ENCODE results near the gene COX5B. TPM values are rescaled to one million over a fixed set of nuclear protein-coding genes. Genes with fewer than 3 reads are reported as not detected.

COX5B gene
- polyA plus RNA-seq, 1 experiment = 302 TPM

DNA sequence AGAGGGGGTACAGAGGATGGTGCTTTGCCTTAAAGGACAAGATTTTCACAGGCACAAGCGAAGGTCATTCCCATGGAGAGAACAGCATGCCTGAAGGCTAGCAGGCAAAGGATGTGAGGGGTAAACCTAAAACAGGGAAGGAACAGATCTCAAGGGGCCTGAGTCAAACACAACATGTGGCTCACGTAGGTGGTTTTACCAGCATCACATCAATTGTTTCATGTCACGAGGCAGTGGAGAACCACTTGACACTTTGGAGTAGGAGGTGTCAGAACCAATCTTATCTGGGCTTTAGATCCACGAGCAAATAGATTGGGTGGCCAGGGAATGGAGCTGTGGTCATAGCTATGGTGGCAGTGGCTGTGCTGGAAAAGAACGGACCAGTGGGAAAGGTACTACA lies 8.4 kb downstream of the COX5B start:
- Histone ChIP-seq H3K27me3 (ENCODE audit: control insufficient read depth, insufficient read depth, low read length) (no peaks in the 10 kb centered on the region), H3K27ac (ENCODE audit: low read depth, low read length) (no peak overlapping the region), H3K4me3 (ENCODE audit: low read depth, low read length) (no peak overlapping the region), H3K9me3 (ENCODE audit: control insufficient read depth, insufficient read depth, low read length) (peaks cover 18% of the 10 kb centered on the region)
- no peak for DNase-seq (ENCODE audit: low read depth, low spot score)
- ChIA-PET POLR2A (interaction anchor here (2.1 kb wide), 1 partner anchor 8 kb away, joined by 5 read pairs; no protein-coding TSS in a partner anchor), CTCF (interaction anchor here (0.9 kb wide), 1 partner anchor 9 kb away, joined by 3 read pairs; no protein-coding TSS in a partner anchor)
- TF ChIP-seq, protein P1, sequence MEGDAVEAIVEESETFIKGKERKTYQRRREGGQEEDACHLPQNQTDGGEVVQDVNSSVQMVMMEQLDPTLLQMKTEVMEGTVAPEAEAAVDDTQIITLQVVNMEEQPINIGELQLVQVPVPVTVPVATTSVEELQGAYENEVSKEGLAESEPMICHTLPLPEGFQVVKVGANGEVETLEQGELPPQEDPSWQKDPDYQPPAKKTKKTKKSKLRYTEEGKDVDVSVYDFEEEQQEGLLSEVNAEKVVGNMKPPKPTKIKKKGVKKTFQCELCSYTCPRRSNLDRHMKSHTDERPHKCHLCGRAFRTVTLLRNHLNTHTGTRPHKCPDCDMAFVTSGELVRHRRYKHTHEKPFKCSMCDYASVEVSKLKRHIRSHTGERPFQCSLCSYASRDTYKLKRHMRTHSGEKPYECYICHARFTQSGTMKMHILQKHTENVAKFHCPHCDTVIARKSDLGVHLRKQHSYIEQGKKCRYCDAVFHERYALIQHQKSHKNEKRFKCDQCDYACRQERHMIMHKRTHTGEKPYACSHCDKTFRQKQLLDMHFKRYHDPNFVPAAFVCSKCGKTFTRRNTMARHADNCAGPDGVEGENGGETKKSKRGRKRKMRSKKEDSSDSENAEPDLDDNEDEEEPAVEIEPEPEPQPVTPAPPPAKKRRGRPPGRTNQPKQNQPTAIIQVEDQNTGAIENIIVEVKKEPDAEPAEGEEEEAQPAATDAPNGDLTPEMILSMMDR (IDR thresholded peaks at IDR 0.05; ENCODE audit: low read depth, low read length) = no peak

DNA sequence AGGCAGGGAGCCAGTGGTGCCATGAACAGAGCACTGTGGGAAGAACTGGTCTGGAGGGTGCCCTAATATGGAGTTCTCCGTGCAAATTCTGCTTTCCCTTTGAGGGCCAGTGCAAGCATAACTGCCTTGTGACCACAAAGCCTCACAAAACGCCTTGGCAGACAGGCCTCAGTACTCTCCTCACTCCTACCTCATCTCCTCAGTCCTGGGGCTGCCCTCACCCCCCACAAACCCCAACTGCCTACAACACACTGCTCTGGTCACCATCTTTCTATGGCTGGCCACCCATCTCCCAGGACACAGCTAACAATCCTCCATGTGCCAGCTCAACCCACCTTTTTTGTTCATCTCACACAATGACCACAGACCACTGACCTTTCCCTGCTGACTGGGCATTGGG lies 8.9 kb downstream of the COX5B start:
- ChIA-PET POLR2A (no interaction called here), CTCF (no interaction called here)
- H3K27me3 ChIP-seq (ENCODE audit: control insufficient read depth, insufficient read depth, low read length) = no peaks in the 10 kb centered on the region
- no peak overlapping the region for H3K4me3 ChIP-seq (ENCODE audit: low read depth, low read length)
- peaks cover 18% of the 10 kb centered on the region for H3K9me3 ChIP-seq (ENCODE audit: control insufficient read depth, insufficient read depth, low read length)
- TF ChIP-seq, protein P1 (IDR thresholded peaks at IDR 0.05; ENCODE audit: low read depth, low read length) = no peak
- no peak for DNase-seq (ENCODE audit: low read depth, low spot score)
- no peak overlapping the region for H3K27ac ChIP-seq (ENCODE audit: low read depth, low read length)

DNA sequence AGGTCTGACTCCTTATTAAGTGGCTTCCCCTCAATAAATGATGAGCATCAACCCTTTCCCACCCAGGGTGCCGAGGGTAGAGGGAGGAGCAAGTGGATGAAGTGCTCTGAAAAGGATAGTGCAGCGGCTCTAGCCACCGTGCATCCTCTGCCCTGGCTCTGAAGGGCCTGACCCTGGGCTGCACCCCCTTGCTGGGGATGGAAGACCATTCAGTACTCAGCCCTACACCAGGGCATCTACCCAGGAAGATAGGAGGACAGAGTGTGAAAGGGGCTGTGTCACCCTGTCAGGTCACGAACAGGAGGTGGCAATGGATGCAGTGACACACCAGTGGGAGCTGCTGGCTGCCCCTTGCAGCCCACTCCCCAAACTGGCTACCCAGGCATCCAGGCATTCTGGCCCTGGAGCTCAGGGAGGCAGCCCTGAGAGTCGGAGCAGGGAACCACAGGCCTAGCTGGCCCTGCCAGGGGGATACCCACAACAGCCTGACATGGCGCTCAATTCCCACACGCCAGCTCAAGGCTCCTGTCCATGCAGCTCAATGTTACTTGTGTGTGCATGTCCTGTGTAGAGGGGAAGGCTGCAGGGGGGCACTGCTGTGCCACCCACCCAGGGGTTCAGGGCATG lies 10.4 kb downstream of the COX5B start:
- DNase-seq (ENCODE audit: low read depth, low spot score) = no peak
- Histone ChIP-seq H3K4me3 (ENCODE audit: low read depth, low read length) (no peak overlapping the region), H3K9me3 (ENCODE audit: control insufficient read depth, insufficient read depth, low read length) (peaks cover 18% of the 10 kb centered on the region), H3K27ac (ENCODE audit: low read depth, low read length) (no peak overlapping the region), H3K27me3 (ENCODE audit: control insufficient read depth, insufficient read depth, low read length) (no peaks in the 10 kb centered on the region)
- ChIA-PET POLR2A (no interaction called here), CTCF (no interaction called here)
- TF ChIP-seq, protein P1 (IDR thresholded peaks at IDR 0.05; ENCODE audit: low read depth, low read length) = no peak

- DNase-seq (ENCODE audit: low read depth, low spot score) = no peak
- H3K27ac ChIP-seq (ENCODE audit: low read depth, low read length) = no peak overlapping the region
- CTCF ChIA-PET = no interaction called here
- no peak overlapping the region for H3K4me3 ChIP-seq (ENCODE audit: low read depth, low read length)
- H3K27me3 ChIP-seq (ENCODE audit: control insufficient read depth, insufficient read depth, low read length) = no peaks in the 10 kb centered on the region
- TF ChIP-seq, protein P1 (IDR thresholded peaks at IDR 0.05; ENCODE audit: low read depth, low read length) = no peak
- H3K9me3 ChIP-seq (ENCODE audit: control insufficient read depth, insufficient read depth, low read length) = peaks cover 18% of the 10 kb centered on the region
- POLR2A ChIA-PET = no interaction called here
Measured at GRCh38 chr2:97656905-97657587, 11.2 kb downstream of the COX5B start.

DNA sequence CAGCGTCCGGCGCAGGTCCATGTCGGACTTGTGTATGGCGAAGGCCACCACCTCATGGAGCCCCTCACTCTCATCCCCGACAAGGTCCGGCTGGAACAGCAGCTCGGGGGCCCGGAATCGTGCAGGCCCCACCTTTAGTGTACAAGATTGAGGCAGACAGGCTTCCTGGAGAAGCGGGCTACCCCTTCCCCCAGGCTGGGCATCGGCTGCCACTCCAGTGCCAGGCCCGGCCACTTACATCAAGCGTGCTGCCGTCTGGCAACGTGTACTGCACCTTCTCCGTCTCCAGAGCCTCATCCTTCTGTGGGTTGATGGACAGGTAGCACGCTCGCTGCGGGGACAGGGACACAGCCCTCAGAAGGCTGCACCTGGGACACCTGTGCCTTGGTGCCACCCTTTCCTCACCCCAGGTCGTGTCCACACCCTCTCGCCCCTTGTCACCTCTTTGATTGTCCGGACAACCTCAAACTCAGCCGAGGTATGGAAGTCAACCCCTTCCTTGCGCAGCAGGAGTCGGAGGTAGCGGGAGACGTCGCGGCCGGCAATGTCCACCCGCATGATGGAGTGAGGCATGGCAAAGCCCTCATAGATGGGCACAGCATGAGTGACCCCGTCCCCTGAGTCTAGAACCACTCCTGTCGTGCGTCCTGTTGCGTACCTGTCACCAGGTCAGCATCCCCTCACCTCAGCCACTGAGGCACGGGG lies 12.3 kb downstream of the COX5B start:
- no peaks in the 10 kb centered on the region for H3K27me3 ChIP-seq (ENCODE audit: control insufficient read depth, insufficient read depth, low read length)
- no peak for DNase-seq (ENCODE audit: low read depth, low spot score)
- TF ChIP-seq, protein P1 (IDR thresholded peaks at IDR 0.05; ENCODE audit: low read depth, low read length) = no peak
- POLR2A ChIA-PET = no interaction called here
- no peak overlapping the region for H3K27ac ChIP-seq (ENCODE audit: low read depth, low read length)
- H3K9me3 ChIP-seq (ENCODE audit: control insufficient read depth, insufficient read depth, low read length) = peaks cover 15% of the 10 kb centered on the region
- CTCF ChIA-PET = no interaction called here
- no peak overlapping the region for H3K4me3 ChIP-seq (ENCODE audit: low read depth, low read length)

Measured in AG04450 (cell line).